H1 (cell line): ENCODE results near the gene TBC1D16. TPM values are rescaled to one million over a fixed set of nuclear protein-coding genes. Genes with fewer than 3 reads are reported as not detected.

Experiments
- CTCF ChIP-seq, 3 experiments: IDR thresholded peaks; 1 replicate in 2 of 3; 2 replicates in 1 of 3; pipeline versions ENCODE4 v1.5.1 to v1.6.1; 2011; ENCODE audit warnings: low read length in 3 of 3, mild to moderate bottlenecking in 3 of 3, inconsistent platforms in 2 of 3, low read depth in 1 of 3, moderate library complexity in 1 of 3; ENCODE audit not compliant: insufficient read depth in 1 of 3; ENCODE audit errors: control extremely low read depth in 1 of 3
- GABPA ChIP-seq: IDR thresholded peaks from 2 replicates; pipeline ENCODE4 v1.6.1; 2011; ENCODE audit warnings: mild to moderate bottlenecking, low read length, moderate library complexity, borderline replicate concordance; ENCODE audit not compliant: insufficient read depth
- JUND ChIP-seq: IDR thresholded peaks from 2 replicates; pipeline ENCODE4 v1.6.1; 2011; ENCODE audit warnings: mild to moderate bottlenecking, improper control_type of control experiment, low read length
- MAFK ChIP-seq: IDR thresholded peaks from 2 replicates; pipeline ENCODE4 v1.6.1; 2012; ENCODE audit warnings: low read depth, mild to moderate bottlenecking, improper control_type of control experiment, low read length
- NANOG ChIP-seq: IDR thresholded peaks from 2 replicates; pipeline ENCODE4 v1.6.1; 2011; ENCODE audit warnings: low read length, low read depth, mild to moderate bottlenecking, inconsistent platforms; ENCODE audit not compliant: insufficient read depth, poor library complexity, severe bottlenecking
- RAD21 ChIP-seq, 2 experiments: IDR thresholded peaks in 1 of 2; conservative IDR thresholded peaks in 1 of 2; 2 replicates each; pipeline ENCODE4 v1.6.1; 2011; ENCODE audit warnings: low read depth in 2 of 2, low read length in 2 of 2, improper control_type of control experiment in 1 of 2, inconsistent platforms in 1 of 2, mild to moderate bottlenecking in 1 of 2, moderate library complexity in 1 of 2
- RXRA ChIP-seq: IDR thresholded peaks from 2 replicates; pipeline ENCODE4 v1.6.1; 2011; ENCODE audit warnings: low read depth, mild to moderate bottlenecking, low read length, moderate library complexity; ENCODE audit not compliant: insufficient read depth
- SIRT6 ChIP-seq: IDR thresholded peaks from one replicate; pipeline ENCODE4 v1.7.1; 2012; ENCODE audit warnings: low read length, inconsistent platforms
- SP2 ChIP-seq: IDR thresholded peaks from 2 replicates; pipeline ENCODE4 v1.6.1; 2012; ENCODE audit warnings: mild to moderate bottlenecking, low read length, inconsistent platforms
- SP4 ChIP-seq: IDR thresholded peaks from 2 replicates; pipeline ENCODE4 v1.6.1; 2012; ENCODE audit warnings: low read length, inconsistent platforms
- TAF7 ChIP-seq: optimal IDR thresholded peaks from 2 replicates; pipeline ENCODE3; 2011; ENCODE audit warnings: low read depth, mild to moderate bottlenecking, inconsistent platforms, low read length, moderate library complexity, borderline replicate concordance
- YY1 ChIP-seq: IDR thresholded peaks from 2 replicates; pipeline ENCODE4 v1.6.1; 2011; ENCODE audit warnings: low read depth, mild to moderate bottlenecking, low read length
- ZNF274 ChIP-seq: IDR thresholded peaks from 2 replicates; pipeline ENCODE4 v1.7.0; 2012; ENCODE audit warnings: low read length, borderline replicate concordance; ENCODE audit errors: extremely low read depth
- polyA plus RNA-seq, 7 experiments: library from polyadenylated mRNA; depleted of rRNA in 3 of 7; stranded (reverse) in 5 of 7; unstranded in 2 of 7; fragments of >200 nt in 5 of 7; fragments of 200-250 nt in 2 of 7; gene quantifications; 1 replicate in 5 of 7; 2 replicates in 1 of 7; 4 replicates in 1 of 7; pipeline versions ENCODE4 v1.2.1 to v1.2.3, GENCODE V29; 2011 to 2013; ENCODE audit warnings: missing spikeins in 2 of 7, mixed read lengths in 2 of 7
- total RNA-seq: library from RNA; stranded (reverse); fragmentation: NEBNext Ultra II Directional; extraction: Animal tissue kit (Norgen Biotek cat#: 25700); gene quantifications from 2 replicates; pipeline ENCODE4 v1.2.1, GENCODE V29; 2021
- TF ChIP-seq, protein P1 (sequence below): IDR thresholded peaks from 2 replicates; pipeline ENCODE4 v1.6.1; 2012; ENCODE audit warnings: inconsistent platforms

Gene TBC1D16
- total and polyA plus RNA-seq, 2 of the 8 experiments (the other 6 are each of a cell fraction or from before 2014, with no cell fraction given) = 21.1 to 109 TPM

- no peak for TF ChIP-seq MAFK
- TF ChIP-seq RXRA = no peak
- no peak for TF ChIP-seq JUND
- TF ChIP-seq GABPA = no peak; the same call in 1 of the 2 replicates
- TF ChIP-seq SP2 = no peak
- no peak for TF ChIP-seq NANOG
- TF ChIP-seq SIRT6 = no peak
- TF ChIP-seq, protein P1, sequence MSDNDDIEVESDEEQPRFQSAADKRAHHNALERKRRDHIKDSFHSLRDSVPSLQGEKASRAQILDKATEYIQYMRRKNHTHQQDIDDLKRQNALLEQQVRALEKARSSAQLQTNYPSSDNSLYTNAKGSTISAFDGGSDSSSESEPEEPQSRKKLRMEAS = peak; percentile 44; the same call in 1 of the 2 replicates
- TF ChIP-seq RAD21 (IDR thresholded peaks at IDR 0.05 in 1 of 2, conservative IDR thresholded peaks at IDR 0.05 in 1 of 2; ENCODE audit: low read depth in 2 of 2, low read length in 2 of 2) = peak; percentile 64 to 74
- no peak for TF ChIP-seq ZNF274
- TF ChIP-seq CTCF (IDR thresholded peaks at IDR 0.05; ENCODE audit: control extremely low read depth in 1 of 3, insufficient read depth in 1 of 3, low read depth in 1 of 3, low read length in 3 of 3) = peak; percentile 60 to 86 (median 75)
- no peak for TF ChIP-seq SP4
- TF ChIP-seq YY1 = peak; percentile 77; the same call in 1 of the 2 replicates
- no peak for TF ChIP-seq TAF7
These were observed 44.3 kb downstream of the TBC1D16 start (continued) for GRCh38 chr17:79991140-79991923.
